Lung microvascular endothelial cell (primary cell): ENCODE measurements around the gene MAP1LC3A. TPM values are rescaled to one million over a fixed set of nuclear protein-coding genes. Genes with fewer than 3 reads are reported as not detected.

Source experiments
- DNase-seq, 2 donors: peaks; one replicate each; pipeline versions ENCODE4 v3.0.0 to v3.0.0-alpha.2; 2010; ENCODE audit warnings: low read depth in 2 of 2
- total RNA-seq: library from RNA; depleted of rRNA; stranded (reverse); fragments of >200 nt; gene quantifications from 2 replicates; pipeline ENCODE4 v1.2.1, GENCODE V29; 2014

MAP1LC3A gene
- total RNA-seq, 1 donor from 2014 or later: 38.7 TPM

- no peak for DNase-seq
Observed at GRCh38 chr20:34547844-34548613, 10.5 kb upstream of the MAP1LC3A start.

DNA sequence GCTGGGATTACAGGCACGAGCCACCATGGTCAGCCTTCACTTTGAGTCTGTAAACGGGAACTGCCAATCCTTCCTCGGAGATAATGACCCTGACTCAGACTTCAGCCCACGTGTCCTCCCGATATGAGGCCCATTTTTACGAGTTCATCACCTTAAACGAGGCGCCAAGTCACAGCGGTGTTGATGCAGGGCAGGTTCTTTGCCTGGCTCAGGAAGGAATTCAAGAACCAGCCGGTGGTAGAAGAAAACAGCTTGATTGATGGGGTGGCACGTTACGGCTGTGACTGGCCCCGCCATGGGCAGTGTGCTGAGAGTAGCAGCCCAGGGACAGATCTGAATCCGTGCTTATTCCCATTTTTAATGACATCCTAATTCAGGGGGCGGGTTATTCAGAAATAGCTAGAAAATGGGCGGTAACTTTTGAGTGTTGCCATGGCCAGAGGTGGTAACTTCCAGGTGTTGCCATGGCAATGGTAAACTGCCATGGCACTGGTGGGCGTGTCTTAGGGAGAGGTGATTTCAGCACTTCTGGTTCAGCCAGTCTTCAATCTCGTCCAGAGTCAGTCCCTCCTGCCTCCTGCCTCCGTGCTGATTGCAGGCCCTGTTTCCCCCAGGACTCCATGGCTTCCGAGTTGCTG lies 9.1 kb upstream of the MAP1LC3A start:
- peak in 1 of 2 donors; percentile 45 for DNase-seq

GRCh38 chr20:34549929-34550305 lies 8.6 kb upstream of the MAP1LC3A start:
- DNase-seq: no peak

DNA sequence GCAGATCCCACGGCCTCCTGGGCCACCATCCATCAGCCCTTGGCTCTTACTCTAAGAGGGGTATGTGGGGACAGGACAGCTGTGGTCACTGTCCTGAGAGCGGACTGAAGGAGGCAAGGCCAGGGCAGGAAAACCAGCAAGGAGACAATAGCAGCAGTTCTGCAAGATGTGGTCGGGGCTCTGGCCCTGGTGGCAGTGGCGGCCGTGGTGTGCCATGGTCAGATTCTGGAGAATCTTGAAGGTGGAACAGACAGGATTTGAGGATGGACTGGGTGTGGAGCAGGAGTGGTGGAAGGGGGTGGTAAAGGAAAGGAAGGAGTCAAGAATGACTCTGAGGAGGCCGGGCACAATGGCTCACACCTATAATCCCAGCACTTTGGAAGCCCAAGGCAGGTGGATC lies 5.9 kb upstream of the MAP1LC3A start:
- DNase-seq: no peak

DNA sequence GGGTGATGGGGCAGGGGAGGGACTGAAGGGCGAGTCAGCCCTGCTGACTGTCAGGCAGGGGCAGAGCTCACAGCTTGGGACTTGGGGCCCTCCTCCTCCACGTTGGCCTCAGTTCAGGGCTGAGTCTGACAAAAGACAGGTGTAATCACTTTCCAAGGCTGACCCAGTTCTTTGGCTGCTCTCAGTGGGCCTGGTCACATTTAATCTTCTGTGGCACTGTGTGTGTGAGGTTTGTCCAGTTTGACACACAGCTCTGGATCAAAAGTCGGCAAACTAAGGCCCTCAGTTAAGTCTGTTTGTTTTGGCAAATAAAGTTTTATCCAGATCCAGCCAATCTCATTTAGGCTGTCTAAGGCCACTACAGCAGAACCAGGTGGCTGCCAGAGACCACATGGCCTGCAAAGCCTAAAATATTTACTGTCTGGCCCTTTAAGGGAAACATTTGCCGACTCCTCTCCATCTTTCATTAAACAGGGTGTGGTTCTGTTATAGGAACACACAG lies 5.1 kb upstream of the MAP1LC3A start:
- DNase-seq: no peak

- DNase-seq: no peak
Observed at GRCh38 chr20:34557936-34558319, 590 bp upstream of the MAP1LC3A start.

DNA sequence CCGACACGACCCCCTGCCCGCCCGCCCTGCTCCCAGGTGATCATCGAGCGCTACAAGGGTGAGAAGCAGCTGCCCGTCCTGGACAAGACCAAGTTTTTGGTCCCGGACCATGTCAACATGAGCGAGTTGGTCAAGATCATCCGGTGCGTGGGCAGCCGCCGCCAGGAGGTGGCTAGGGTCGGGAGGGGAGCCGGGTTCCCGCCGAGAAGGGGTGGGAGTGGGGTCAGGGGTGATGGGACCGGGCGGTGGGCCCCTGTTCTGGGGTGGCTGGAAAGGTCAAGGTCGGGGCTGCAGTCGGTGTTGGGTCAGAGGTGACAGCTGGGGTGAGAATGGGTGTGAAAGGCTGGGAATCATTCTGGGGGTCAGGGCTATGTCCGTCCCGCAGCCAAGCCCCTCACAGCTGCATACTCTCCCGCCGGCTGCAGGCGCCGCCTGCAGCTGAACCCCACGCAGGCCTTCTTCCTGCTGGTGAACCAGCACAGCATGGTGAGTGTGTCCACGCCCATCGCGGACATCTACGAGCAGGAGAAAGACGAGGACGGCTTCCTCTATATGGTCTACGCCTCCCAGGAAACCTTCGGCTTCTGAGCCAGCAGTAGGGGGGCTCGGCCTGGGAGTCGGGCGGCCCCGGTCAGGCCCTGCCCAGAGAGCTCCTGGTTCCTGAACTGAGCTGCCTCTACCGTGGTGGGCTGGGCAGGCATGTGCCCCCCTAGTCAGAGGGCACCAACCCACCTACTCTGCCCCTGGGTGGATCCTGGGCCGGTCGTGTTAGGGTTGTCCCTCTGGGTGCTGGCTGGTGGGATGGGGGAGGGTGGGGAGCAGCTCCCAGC lies 1.0 kb downstream of the MAP1LC3A start:
- peak in 1 of 2 donors; percentile 29 for DNase-seq

- no peak for DNase-seq
Observed at GRCh38 chr20:34560141-34560523, 1.6 kb downstream of the MAP1LC3A start.

- no peak for DNase-seq
Observed at GRCh38 chr20:34560614-34561013, 2.1 kb downstream of the MAP1LC3A start.

- no peak for DNase-seq
Observed at GRCh38 chr20:34561661-34562060, 3.1 kb downstream of the MAP1LC3A start.

GRCh38 chr20:34562641-34563040 lies 4.1 kb downstream of the MAP1LC3A start:
- DNase-seq: peak; percentile 42 to 56

DNA sequence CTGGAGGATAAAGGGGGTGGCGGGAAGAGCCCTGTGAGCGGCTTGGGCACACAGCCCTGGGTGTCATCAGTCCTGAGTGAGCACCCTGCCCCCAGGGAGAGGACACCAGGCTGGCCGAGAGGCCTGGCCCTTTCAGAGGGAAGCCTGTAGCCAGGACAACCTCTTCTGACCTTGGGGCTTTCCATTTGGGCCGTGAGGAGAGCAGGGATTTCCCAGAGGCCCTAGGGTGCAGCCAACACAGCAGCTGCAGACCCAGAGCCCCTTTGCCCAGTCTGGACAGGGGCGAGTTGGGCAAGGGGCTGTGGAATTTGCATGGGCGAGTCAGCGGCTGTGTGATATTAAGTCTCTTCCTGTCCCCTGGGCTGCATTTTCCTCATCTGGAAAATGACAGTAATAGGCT lies 6.3 kb downstream of the MAP1LC3A start:
- peak; percentile 23 to 57 for DNase-seq

DNA sequence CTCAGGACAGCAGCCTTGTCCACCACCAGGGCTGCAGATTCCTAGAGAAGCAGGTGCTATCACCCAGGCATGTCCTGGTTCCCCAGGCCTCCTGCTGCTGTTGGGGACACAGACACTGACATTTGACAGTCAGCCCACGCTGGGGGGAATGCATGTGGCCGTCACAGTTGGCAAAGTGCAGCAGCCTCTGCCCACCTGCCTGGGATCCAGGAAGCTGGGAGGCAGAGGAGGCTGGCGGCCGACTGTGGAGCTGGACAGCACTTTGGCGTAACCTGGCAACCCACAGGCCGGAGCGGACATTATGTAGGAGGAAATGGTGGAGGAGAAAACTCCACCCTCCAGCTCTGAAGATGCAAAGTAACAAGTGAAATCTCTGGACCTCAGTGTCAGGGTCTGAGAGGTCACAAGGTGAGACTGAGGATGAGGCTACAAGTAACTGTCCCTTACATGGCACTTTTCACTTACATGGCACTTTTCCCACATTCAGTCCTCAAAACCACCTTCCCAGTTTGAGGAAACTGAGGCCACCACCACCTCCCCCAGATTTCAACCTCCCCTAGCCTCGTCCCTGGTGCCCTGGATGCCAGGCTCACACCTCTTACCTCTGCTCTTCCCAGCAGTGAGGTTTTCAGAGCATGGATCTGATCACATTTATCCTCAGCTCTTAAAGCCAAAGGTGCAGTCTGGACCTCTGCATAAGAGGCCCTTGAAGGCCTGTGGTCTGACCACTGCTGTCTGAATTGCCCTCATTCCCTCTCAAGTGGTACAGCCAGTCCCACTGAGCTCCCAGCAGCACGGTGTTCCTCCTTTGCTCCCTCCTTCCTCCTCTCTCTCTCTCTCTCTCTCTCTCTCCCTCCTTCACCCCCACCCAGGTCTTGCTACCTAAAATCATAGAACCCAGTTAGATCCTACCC lies 8.7 kb downstream of the MAP1LC3A start:
- DNase-seq: no peak

DNA sequence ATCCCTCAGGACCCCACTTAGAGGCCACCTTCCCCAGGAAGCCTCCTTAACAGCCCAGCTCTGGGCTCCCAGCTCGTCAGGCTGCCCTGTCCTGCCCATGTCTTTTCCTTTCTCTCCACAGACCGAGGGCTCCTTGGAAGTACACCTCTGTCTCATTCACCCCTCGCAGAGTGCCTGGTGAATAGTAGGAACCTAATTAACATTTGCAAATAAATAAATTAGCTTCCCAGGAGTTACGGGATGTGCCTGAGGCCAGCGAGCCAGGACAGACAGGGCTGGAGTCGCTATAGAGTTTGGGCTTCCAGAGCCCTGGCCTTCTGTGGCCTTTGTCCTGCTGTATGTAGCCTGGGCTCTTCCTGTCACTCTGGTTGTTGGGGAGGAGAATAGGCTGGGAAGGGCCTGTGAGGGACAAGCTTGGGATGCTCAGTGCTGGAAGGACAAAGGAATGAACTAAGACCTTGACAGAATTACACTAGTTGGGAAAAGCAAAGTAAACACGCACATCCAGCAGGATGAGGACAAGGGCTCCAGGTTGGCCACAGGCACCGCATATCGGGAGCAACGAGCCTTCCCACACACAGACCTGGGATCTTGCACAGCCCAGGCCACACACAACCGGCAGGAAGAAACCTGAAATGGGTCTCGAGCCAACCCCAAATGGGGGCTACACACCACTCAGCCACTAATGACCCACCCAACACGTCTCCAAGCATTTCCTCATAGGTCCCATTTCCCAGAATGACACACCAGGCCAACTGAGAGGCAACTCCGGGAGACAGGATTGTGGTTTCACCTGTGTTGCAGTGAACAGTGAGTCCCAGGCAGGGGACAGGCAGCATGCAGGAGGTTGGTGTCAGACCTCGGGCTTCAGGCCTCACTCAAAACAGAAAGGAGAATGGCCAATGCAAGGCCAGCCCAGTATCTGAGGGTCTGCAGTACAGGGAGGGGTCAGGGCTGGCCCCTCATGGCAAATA lies 9.7 kb downstream of the MAP1LC3A start:
- no peak for DNase-seq

DNA sequence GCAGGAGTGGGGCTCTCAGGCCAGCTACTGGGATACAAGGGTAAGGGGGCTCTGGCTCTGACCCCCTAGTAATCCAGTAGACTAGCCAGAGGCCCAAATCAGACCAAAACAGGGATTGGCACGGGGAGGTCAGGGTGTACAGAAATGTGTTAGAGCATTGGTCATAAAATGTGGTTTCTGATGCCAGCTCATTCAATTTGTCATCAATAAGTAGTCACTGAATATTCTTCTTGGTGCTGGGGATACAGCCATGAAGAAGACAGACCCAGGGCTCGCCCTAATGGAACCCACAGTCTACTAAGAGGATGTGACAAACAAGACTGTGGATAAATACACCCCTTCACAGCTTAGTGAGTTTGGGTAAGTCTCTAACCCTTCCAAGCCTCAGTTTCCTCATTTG lies 11.1 kb downstream of the MAP1LC3A start:
- DNase-seq: no peak

GRCh38 chr20:34570859-34571306 lies 12.4 kb downstream of the MAP1LC3A start:
- DNase-seq: peak in 1 of 2 donors; percentile 88

DNA sequence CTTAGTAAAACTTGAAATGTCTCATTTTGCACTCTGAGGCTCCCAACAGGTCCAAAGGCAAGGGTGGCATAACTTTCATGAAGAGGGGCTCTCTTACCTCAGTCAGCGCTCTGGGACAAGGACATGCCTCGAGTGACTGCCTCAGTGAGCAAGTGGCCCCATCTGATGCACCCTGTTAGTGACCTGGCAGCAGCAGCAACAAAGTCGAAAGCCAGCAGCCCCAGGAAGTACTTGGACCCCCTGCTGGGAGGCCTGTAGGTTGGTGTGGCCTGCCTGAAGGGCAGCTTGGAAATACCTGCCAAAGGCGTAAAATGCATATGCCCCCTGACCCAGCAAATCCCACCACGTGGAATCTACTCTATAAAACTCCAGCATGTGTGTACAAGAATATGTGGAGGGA lies 13.2 kb downstream of the MAP1LC3A start:
- DNase-seq: no peak

DNA sequence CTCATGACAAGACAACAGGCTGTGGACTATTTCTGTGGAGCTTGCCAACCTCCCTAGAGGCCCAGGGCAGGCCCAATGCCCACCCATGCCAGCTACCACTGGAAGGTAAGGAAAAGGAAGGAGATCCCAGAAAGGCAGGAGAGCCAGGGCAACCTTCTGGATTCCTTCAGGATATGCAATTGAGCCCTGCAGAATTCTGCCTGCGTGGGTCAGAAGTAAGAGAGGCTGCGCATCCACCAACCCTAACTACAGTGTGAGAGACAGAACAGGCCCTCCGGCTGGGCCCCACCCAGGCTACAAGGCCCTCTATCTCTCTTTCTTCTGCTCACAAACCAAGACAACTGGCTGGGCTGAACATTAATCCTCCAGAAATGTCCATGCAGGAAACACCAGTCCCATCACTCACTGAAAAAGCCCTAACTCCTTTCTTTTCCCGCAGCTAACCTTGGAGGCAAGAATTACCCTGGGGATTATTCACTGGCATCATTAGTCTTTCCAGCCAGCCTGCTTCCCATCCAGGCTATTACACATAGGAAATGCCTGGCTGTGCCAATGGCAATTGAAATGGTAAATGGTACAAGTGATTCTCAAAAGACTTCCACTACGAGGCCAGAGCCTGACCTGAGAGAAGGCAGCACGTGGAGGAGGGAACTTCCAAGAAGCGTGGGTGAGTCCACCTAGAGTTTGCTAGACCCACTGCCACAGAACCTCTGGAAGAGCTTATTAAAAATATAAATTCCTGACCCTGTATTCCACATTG lies 15.2 kb downstream of the MAP1LC3A start:
- peak in 1 of 2 donors; percentile 39 for DNase-seq

GRCh38 chr20:34574426-34574825 lies 15.9 kb downstream of the MAP1LC3A start:
- no peak for DNase-seq
